ENCODE measurements around the gene ZDHHC8.

Gene ZDHHC8

DNA sequence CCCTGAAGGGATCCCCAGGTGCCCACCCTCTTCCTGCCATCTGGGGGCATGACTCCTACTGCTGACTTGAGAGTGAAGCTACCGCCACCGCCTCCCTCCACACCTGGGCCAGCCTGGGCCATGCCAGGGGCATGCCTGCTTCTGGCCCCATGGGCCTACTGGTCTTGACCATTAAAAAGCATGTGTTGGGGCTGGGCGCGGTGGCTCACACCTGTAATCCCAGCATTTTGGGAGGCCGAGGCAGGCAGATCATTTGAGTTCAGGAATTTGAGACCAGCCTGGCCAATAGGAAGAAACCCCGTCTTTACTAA, 56.9 kb downstream of the ZDHHC8 start:
- H3K27ac ChIP-seq = no peak overlapping the region
- H3K9me3 ChIP-seq (ENCODE audit: low read depth, low read length) = no peaks in the 10 kb centered on the region
- no peak overlapping the region for H3K4me3 ChIP-seq
- H3K36me3 ChIP-seq (ENCODE audit: insufficient read depth, low read length) = no peaks in the 10 kb centered on the region
- DNase-seq (ENCODE audit: low read depth, low spot score) = no peak
- TF ChIP-seq EZH2 (IDR thresholded peaks at IDR 0.05) (no peak), FOXP2 (optimal IDR thresholded peaks at IDR 0.05; ENCODE audit: control extremely low read depth, extremely low read length, insufficient read depth) (no peak), POLR2AphosphoS5 (IDR thresholded peaks at IDR 0.05; ENCODE audit: borderline replicate concordance, low read depth, low read length) (no peak)
- no peak overlapping the region for H3K9ac ChIP-seq (ENCODE audit: insufficient read length)

DNA sequence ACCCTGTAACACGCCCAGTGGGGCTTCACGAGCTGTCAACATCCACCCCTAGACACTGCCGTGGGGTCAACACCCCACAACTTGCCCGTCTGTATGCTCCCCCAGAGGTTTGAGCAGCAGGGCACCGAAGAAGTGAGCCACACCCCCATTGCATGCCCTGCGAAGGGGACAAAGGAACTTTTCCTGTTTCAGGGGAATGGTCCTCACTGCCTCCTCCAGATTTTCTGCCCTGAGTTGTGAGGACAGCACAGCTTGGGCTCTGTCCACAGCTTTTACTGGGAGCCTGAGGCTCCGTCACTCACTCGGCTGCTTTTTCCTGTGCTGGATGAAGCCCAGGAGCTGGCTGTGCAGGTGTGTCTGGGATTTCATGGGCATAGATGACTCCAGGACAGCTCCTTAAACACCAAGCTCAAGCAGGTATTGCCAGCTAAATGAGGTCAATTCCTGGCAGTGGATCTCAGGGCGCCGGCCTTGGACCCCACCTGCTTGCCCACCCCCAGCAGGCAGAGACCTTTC, 59.5 kb downstream of the ZDHHC8 start:
- no peak overlapping the region for H3K4me3 ChIP-seq
- H3K27ac ChIP-seq = no peak overlapping the region
- no peak overlapping the region for H3K9ac ChIP-seq (ENCODE audit: insufficient read length)
- H3K36me3 ChIP-seq (ENCODE audit: insufficient read depth, low read length) = no peaks in the 10 kb centered on the region
- no peaks in the 10 kb centered on the region for H3K9me3 ChIP-seq (ENCODE audit: low read depth, low read length)
- no peak for DNase-seq (ENCODE audit: low read depth, low spot score)
- no peak for TF ChIP-seq FOXP2 (optimal IDR thresholded peaks at IDR 0.05; ENCODE audit: control extremely low read depth, extremely low read length, insufficient read depth)
- TF ChIP-seq EZH2 (IDR thresholded peaks at IDR 0.05) = no peak
- no peak for TF ChIP-seq POLR2AphosphoS5 (IDR thresholded peaks at IDR 0.05; ENCODE audit: borderline replicate concordance, low read depth, low read length)

DNA sequence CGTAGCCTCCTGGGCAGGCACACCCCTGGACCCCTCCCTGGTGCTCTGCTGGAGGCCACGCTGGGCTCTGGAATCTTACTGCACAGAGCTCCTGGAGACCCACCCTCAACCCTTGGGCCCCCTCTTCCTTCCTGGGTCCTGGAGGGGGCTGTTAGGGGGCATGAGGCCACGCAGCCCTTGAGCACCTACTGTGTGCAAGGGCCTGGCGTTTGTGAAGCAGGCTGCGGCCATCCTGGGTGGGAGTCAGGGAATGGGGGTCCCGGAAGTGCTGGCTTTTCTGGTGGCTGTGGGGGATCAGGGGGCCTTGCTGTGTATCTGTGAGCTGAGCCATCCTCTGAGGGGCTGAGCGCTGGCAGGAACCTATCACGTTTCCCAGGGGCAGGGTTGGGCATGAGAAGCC, 60.2 kb downstream of the ZDHHC8 start:
- Histone ChIP-seq H3K4me3 (no peak overlapping the region), H3K27ac (no peak overlapping the region), H3K9ac (ENCODE audit: insufficient read length) (no peak overlapping the region), H3K36me3 (ENCODE audit: insufficient read depth, low read length) (no peaks in the 10 kb centered on the region), H3K9me3 (ENCODE audit: low read depth, low read length) (no peaks in the 10 kb centered on the region)
- TF ChIP-seq EZH2 (IDR thresholded peaks at IDR 0.05) (no peak), FOXP2 (optimal IDR thresholded peaks at IDR 0.05; ENCODE audit: control extremely low read depth, extremely low read length, insufficient read depth) (no peak)
- DNase-seq (ENCODE audit: low read depth, low spot score) = no peak

DNA sequence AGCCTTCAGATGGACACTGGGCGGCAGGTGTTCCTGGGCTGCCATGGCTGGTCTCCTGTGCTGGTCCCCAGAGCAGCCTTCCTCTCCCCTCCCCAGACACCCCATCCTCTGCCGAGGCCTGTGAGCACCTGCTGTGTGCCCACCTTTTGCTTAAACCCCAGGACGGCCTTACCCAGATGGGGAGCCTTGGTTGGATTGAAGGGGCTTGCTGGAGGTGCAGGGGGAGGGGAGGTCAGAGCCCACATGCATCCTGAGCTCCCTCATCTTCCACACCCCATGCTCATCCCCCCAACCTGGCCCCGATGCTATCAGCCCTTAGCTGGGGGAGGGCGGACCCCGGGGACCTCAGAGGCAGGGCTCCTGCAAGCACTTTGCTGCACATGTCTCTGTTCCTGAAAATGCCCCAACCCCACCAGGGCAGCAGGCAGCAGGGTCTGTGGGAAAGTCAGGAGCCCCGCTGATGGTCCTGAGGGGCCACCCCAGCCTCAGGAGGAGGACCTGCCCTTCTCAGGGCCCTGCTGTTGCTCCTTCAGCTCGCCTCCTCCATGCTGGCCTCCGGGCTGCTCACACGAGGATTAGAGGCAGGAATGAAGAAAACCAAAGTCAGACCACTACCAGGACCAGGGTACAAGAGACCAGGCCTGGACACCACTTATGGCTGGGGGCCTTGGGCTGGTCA, 60.8 kb downstream of the ZDHHC8 start:
- DNase-seq (ENCODE audit: low read depth, low spot score) = no peak
- Histone ChIP-seq H3K4me3 (no peak overlapping the region), H3K9me3 (ENCODE audit: low read depth, low read length) (no peaks in the 10 kb centered on the region), H3K27ac (no peak overlapping the region), H3K36me3 (ENCODE audit: insufficient read depth, low read length) (no peaks in the 10 kb centered on the region), H3K9ac (ENCODE audit: insufficient read length) (no peak overlapping the region)
- TF ChIP-seq FOXP2 (optimal IDR thresholded peaks at IDR 0.05; ENCODE audit: control extremely low read depth, extremely low read length, insufficient read depth) (no peak), POLR2AphosphoS5 (IDR thresholded peaks at IDR 0.05; ENCODE audit: borderline replicate concordance, low read depth, low read length) (no peak), EZH2 (IDR thresholded peaks at IDR 0.05) (no peak)

DNA sequence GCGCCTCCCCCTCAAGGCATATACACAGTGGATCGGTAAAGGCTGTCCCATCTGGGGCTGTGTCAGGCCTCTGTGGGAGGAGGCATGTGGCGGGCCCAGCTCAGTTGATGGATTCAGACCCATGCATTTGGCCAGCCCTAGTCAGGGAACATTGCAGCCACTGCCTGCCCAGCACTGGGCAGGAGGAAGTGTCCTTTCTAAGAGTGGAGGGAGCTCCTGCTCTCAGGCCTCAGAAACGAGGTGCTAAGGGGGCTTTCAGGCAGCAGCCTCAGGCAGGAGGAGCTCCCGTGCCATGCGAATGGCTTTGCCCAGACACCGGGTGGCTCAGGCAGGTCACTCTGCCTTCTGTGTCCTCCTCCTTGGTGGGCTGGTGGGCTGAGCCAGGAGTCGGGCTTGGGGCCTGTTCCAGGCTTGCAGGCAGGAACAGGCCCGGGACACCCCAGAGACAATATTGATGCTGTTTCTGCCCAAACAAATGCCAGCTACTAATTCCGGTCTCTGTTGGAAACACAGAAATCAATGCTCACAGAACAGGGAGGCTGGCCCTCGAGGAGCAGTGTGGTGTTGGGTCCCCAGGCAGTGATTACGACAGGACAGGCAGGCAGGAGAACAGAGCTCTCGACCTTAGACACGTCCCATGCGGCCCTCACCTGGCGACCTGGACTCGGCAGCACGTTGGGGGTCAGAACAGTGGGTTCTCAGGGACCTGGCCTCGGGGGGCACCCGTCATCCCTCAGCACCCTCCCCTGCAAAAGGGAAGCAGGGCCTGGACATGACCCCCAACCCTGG, 61.6 kb downstream of the ZDHHC8 start:
- no peaks in the 10 kb centered on the region for H3K9me3 ChIP-seq (ENCODE audit: low read depth, low read length)

DNA sequence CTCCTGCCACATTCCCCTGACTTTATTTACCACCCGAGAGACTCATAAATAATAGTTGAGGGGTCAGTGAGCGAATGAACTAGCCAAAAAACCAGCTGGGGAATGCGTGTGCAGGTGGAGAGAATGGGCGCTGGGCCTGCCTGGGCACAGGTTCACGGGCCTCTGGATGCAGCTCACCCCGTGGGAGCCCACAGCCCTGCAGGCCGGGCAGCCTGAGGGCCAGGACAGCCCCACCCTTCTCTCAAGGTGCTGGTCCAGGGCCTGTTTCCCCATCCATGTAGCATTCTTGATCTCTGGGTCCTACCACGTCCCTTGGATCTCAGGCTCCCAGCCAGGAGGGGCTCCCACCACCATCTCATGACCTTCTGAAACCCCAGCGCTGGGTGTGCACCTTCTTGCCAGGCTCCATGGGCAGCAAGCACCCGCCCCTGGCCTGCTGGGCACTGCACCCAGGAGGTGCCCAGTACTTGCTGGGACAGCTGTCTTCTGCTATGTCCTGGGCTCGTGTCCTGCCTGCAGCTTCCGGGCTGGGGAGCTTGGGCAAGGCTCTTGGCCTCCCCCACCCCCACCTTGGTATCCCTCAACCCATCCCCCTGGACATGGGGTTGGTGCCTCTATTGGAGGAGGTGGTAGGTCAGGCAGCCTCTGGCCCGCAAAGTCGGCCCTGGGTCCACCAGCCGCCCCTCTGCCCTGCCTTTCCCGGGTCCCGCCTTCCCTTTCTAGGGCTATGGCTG, 62.3 kb downstream of the ZDHHC8 start:
- no peak overlapping the region for H3K4me3 ChIP-seq
- H3K27ac ChIP-seq = no peak overlapping the region
- H3K36me3 ChIP-seq (ENCODE audit: insufficient read depth, low read length) = no peaks in the 10 kb centered on the region
- H3K9me3 ChIP-seq (ENCODE audit: low read depth, low read length) = no peaks in the 10 kb centered on the region
- H3K9ac ChIP-seq (ENCODE audit: insufficient read length) = no peak overlapping the region
- TF ChIP-seq POLR2AphosphoS5 (IDR thresholded peaks at IDR 0.05; ENCODE audit: borderline replicate concordance, low read depth, low read length) = no peak
- TF ChIP-seq FOXP2 (optimal IDR thresholded peaks at IDR 0.05; ENCODE audit: control extremely low read depth, extremely low read length, insufficient read depth) = no peak
- no peak for TF ChIP-seq EZH2 (IDR thresholded peaks at IDR 0.05)
- DNase-seq (ENCODE audit: low read depth, low spot score) = no peak

More for the DNA sequence above, 61.6 kb downstream of the ZDHHC8 start:
- DNase-seq (ENCODE audit: low read depth, low spot score) = no peak
- no peaks in the 10 kb centered on the region for H3K36me3 ChIP-seq (ENCODE audit: insufficient read depth, low read length)
- TF ChIP-seq FOXP2 (optimal IDR thresholded peaks at IDR 0.05; ENCODE audit: control extremely low read depth, extremely low read length, insufficient read depth) (no peak), EZH2 (IDR thresholded peaks at IDR 0.05) (no peak), POLR2AphosphoS5 (IDR thresholded peaks at IDR 0.05; ENCODE audit: borderline replicate concordance, low read depth, low read length) (no peak)
- H3K27ac ChIP-seq = no peak overlapping the region
- no peak overlapping the region for H3K9ac ChIP-seq (ENCODE audit: insufficient read length)
- no peak overlapping the region for H3K4me3 ChIP-seq

DNA sequence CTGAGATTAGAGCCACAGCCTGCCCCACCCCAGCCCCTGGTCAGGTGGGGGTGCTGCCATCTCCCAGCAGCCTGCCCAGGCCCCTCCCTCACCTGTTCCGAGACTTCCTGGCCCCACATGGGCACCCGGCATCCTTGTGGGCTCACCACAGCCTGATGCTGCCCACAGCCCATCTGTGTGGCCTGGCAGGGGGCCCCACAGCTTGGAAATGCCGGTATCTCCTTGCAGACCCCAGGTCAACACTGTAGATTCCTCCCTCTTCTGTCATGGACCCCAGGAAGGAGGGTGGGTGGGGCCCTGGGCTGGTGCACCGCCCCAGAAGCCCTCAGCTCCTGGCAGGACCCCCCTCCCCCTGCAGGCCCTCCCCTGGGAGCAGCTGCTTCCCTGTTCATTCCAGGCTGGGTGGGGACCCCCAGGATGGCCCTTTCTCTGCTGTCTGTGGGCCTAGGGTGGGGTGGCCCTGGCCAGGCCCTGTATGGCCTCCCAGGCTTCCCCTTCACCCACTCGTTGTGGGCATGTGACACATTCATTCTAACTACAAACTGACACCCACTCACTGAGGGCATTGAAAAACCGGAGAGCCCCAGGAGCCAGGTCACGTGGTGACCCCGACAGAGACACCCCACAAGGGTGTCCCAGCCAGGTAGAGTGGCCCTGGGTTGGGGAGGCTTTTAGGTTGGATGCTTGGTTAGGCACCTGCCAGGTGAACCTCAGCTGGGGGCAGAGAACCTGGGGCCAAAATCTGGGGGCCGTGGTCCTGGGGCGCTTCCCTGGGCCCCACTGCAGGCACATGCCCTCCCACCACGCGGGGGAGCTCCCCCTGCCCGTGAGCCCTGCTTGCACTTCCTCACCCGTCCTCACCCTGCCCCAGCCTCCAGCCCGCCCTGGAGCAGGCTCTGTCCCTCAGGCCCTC, 63.3 kb downstream of the ZDHHC8 start:
- Histone ChIP-seq H3K4me3 (no peak overlapping the region), H3K9me3 (ENCODE audit: low read depth, low read length) (no peaks in the 10 kb centered on the region), H3K9ac (ENCODE audit: insufficient read length) (no peak overlapping the region), H3K36me3 (ENCODE audit: insufficient read depth, low read length) (no peaks in the 10 kb centered on the region), H3K27ac (no peak overlapping the region)
- TF ChIP-seq POLR2AphosphoS5 (IDR thresholded peaks at IDR 0.05; ENCODE audit: borderline replicate concordance, low read depth, low read length) (no peak), FOXP2 (optimal IDR thresholded peaks at IDR 0.05; ENCODE audit: control extremely low read depth, extremely low read length, insufficient read depth) (no peak), EZH2 (IDR thresholded peaks at IDR 0.05) (no peak)
- no peak for DNase-seq (ENCODE audit: low read depth, low spot score)

All from SK-N-MC (cell line).